Mesendoderm (in vitro differentiated cells): Measurements from ENCODE around the gene MXI1.
A peak's percentile ranks its signal among the peaks of the same experiment; 100 is the strongest.

Source experiments
- DNase-seq: peaks from one replicate; pipeline ENCODE4 v3.0.0; 2013
- H2AK5ac ChIP-seq: 2 replicates; pipeline ENCODE4 v1.6.1; 2013; ENCODE audit warnings: low read length, inconsistent platforms
- H2BK120ac ChIP-seq: 2 replicates; pipeline ENCODE4 v1.6.1; 2013; ENCODE audit warnings: low read depth, mild to moderate bottlenecking, low read length, moderate library complexity, mixed read lengths
- H2BK15ac ChIP-seq: replicated peaks from 2 replicates; pipeline ENCODE4 v1.6.1; 2013; ENCODE audit warnings: low read depth, mild to moderate bottlenecking, moderate library complexity
- H2BK5ac ChIP-seq: 2 replicates; pipeline ENCODE4 v1.6.1; 2013; ENCODE audit warnings: low read length, inconsistent platforms
- H3K18ac ChIP-seq: 2 replicates; pipeline ENCODE4 v1.6.1; 2013; ENCODE audit warnings: mild to moderate bottlenecking, low read length, mixed read lengths
- H3K23ac ChIP-seq: one replicate; pipeline ENCODE4 v1.6.1; 2013; ENCODE audit warnings: low read length
- H3K27ac ChIP-seq: 2 replicates; pipeline ENCODE4 v1.5.1; 2013; ENCODE audit warnings: low read depth, mild to moderate bottlenecking, inconsistent platforms, low read length, moderate library complexity
- H3K27me3 ChIP-seq: 2 replicates; pipeline ENCODE4 v1.6.1; 2013; ENCODE audit warnings: low read length, control low read depth, mild to moderate bottlenecking, inconsistent platforms; ENCODE audit not compliant: insufficient read depth, poor library complexity
- H3K36me3 ChIP-seq: 2 replicates; pipeline ENCODE4 v1.6.1; 2013; ENCODE audit warnings: low read length, inconsistent platforms; ENCODE audit not compliant: control insufficient read depth, insufficient read depth
- H3K4ac ChIP-seq: one replicate; pipeline ENCODE4 v1.6.1; 2013; ENCODE audit warnings: low read depth, mild to moderate bottlenecking, low read length, moderate library complexity
- H3K4me1 ChIP-seq: 2 replicates; pipeline ENCODE4 v1.6.1; 2013; ENCODE audit warnings: low read depth, low read length, inconsistent platforms; ENCODE audit not compliant: control insufficient read depth
- H3K4me2 ChIP-seq: 2 replicates; pipeline ENCODE4 v1.6.1; 2013; ENCODE audit warnings: low read length
- H3K4me3 ChIP-seq: 2 replicates; pipeline ENCODE4 v1.5.1; 2013; ENCODE audit warnings: mild to moderate bottlenecking, low read length
- H3K56ac ChIP-seq: one replicate; pipeline ENCODE4 v1.6.1; 2013; ENCODE audit warnings: low read length
- H3K79me1 ChIP-seq: 2 replicates; pipeline ENCODE4 v1.6.1; 2013; ENCODE audit warnings: low read length, inconsistent platforms
- H3K79me2 ChIP-seq: 2 replicates; pipeline ENCODE4 v1.6.1; 2013; ENCODE audit warnings: mild to moderate bottlenecking, low read length; ENCODE audit not compliant: control insufficient read depth, insufficient read depth
- H3K9ac ChIP-seq: 2 replicates; pipeline ENCODE4 v1.6.1; 2013; ENCODE audit warnings: low read length, inconsistent platforms
- H4K5ac ChIP-seq: one replicate; pipeline ENCODE4 v1.6.1; 2013; ENCODE audit warnings: low read length
- H4K8ac ChIP-seq: one replicate; pipeline ENCODE4 v1.6.1; 2013; ENCODE audit warnings: low read depth, mild to moderate bottlenecking, control low read depth, low read length, moderate library complexity
- whole genome bisulfite sequencing: extraction: QIAGEN DNeasy Blood & Tissue Kit; methylation state at CpG from one replicate; pipeline ENCODE4 v1.1.7; 2013; ENCODE audit warnings: low lambda C conversion rate, missing lambda C conversion rate; ENCODE audit not compliant: insufficient coverage; ENCODE audit errors: extremely low coverage; 5-methylcytosine and 5-hydroxymethylcytosine counted together

MXI1 gene

GRCh38 chr10:110169586-110169985 is 37.8 kb upstream of the MXI1 start:
- Histone ChIP-seq H3K23ac (no peak overlapping the region), H3K18ac (no peak overlapping the region), H3K9ac (no peak overlapping the region), H4K5ac (no peak overlapping the region), H2BK15ac (no peak overlapping the region), H2BK120ac (no peak overlapping the region), H3K36me3 (no peaks in the 10 kb centered on the region), H3K4me2 (no peak overlapping the region), H3K56ac (no peak overlapping the region), H3K79me2 (no peaks in the 10 kb centered on the region), H3K79me1 (no peaks in the 10 kb centered on the region), H3K27me3 (peaks cover 18% of the 10 kb centered on the region), H3K27ac (no peak overlapping the region), H2AK5ac (no peak overlapping the region), H3K4me3 (no peak overlapping the region), H4K8ac (no peak overlapping the region), H3K4me1 (peaks cover 13% of the 10 kb centered on the region), H2BK5ac (no peak overlapping the region), H3K4ac (no peak overlapping the region)
- DNase-seq, result no peak
- no CpG with 5 or more reads among the region's 1 CpG for WGBS

GRCh38 chr10:110170142-110170971 is 37.0 kb upstream of the MXI1 start:
- Histone ChIP-seq H4K5ac (no peak overlapping the region), H4K8ac (no peak overlapping the region), H3K4me2 (no peak overlapping the region), H3K23ac (no peak overlapping the region), H3K27me3 (peaks cover 18% of the 10 kb centered on the region), H2AK5ac (no peak overlapping the region), H3K4me3 (no peak overlapping the region), H3K79me1 (no peaks in the 10 kb centered on the region), H3K4me1 (peaks cover 13% of the 10 kb centered on the region), H3K9ac (no peak overlapping the region), H3K79me2 (no peaks in the 10 kb centered on the region), H3K36me3 (no peaks in the 10 kb centered on the region), H3K27ac (no peak overlapping the region), H3K56ac (no peak overlapping the region), H2BK5ac (no peak overlapping the region), H3K18ac (peak overlapping the region; percentile 3), H3K4ac (peak overlapping the region; percentile 46), H2BK15ac (no peak overlapping the region), H2BK120ac (no peak overlapping the region)
- DNase-seq, result peak; percentile 58
- no CpG with 5 or more reads among the region's 13 CpGs for WGBS

- no peaks in the 10 kb centered on the region for H3K79me2 ChIP-seq
- H4K5ac ChIP-seq, result no peak overlapping the region
- no peak overlapping the region for H2BK15ac ChIP-seq
- no CpG with 5 or more reads among the region's 6 CpGs for WGBS
- H2BK5ac ChIP-seq, result no peak overlapping the region
- no peak overlapping the region for H2BK120ac ChIP-seq
- H3K9ac ChIP-seq, result no peak overlapping the region
- H3K27me3 ChIP-seq, result peaks cover 18% of the 10 kb centered on the region
- H3K36me3 ChIP-seq, result no peaks in the 10 kb centered on the region
- no peak overlapping the region for H3K27ac ChIP-seq
- peak; percentile 55 for DNase-seq
- no peak overlapping the region for H4K8ac ChIP-seq
- no peak overlapping the region for H3K56ac ChIP-seq
- H3K4me3 ChIP-seq, result no peak overlapping the region
- H2AK5ac ChIP-seq, result no peak overlapping the region
- no peak overlapping the region for H3K23ac ChIP-seq
- H3K4me1 ChIP-seq, result peaks cover 13% of the 10 kb centered on the region
- no peak overlapping the region for H3K18ac ChIP-seq
- H3K4me2 ChIP-seq, result no peak overlapping the region
- H3K4ac ChIP-seq, result no peak overlapping the region
- no peaks in the 10 kb centered on the region for H3K79me1 ChIP-seq
Observed at GRCh38 chr10:110171032-110171431, 36.4 kb upstream of the MXI1 start.

- Histone ChIP-seq H3K79me2 (no peaks in the 10 kb centered on the region), H3K4me2 (no peak overlapping the region), H4K5ac (no peak overlapping the region), H3K27me3 (peaks cover 14% of the 10 kb centered on the region), H3K9ac (no peak overlapping the region), H3K4ac (no peak overlapping the region), H3K56ac (no peak overlapping the region), H2BK120ac (no peak overlapping the region), H3K36me3 (no peaks in the 10 kb centered on the region), H2AK5ac (no peak overlapping the region), H3K27ac (no peak overlapping the region), H3K79me1 (no peaks in the 10 kb centered on the region), H3K4me3 (no peak overlapping the region), H4K8ac (no peak overlapping the region), H3K23ac (no peak overlapping the region), H2BK15ac (no peak overlapping the region), H3K4me1 (peaks cover 13% of the 10 kb centered on the region), H3K18ac (no peak overlapping the region), H2BK5ac (no peak overlapping the region)
- no peak for DNase-seq
- WGBS, result no CpG with 5 or more reads among the region's 5 CpGs
Observed at GRCh38 chr10:110172155-110172554, 35.2 kb upstream of the MXI1 start.

- Histone ChIP-seq H3K4me2 (no peak overlapping the region), H3K9ac (no peak overlapping the region), H4K8ac (no peak overlapping the region), H3K79me1 (no peaks in the 10 kb centered on the region), H3K23ac (no peak overlapping the region), H3K4me3 (no peak overlapping the region), H3K4ac (no peak overlapping the region), H3K56ac (no peak overlapping the region), H2BK5ac (no peak overlapping the region), H3K18ac (no peak overlapping the region), H3K79me2 (no peaks in the 10 kb centered on the region), H4K5ac (no peak overlapping the region), H2BK15ac (no peak overlapping the region), H3K27ac (no peak overlapping the region), H3K36me3 (no peaks in the 10 kb centered on the region), H2AK5ac (no peak overlapping the region), H3K4me1 (peaks cover 2% of the 10 kb centered on the region), H3K27me3 (peaks cover 11% of the 10 kb centered on the region), H2BK120ac (no peak overlapping the region)
- no peak for DNase-seq
Observed at GRCh38 chr10:110174201-110174600, 33.2 kb upstream of the MXI1 start.

- no CpG with 5 or more reads among the region's 5 CpGs for WGBS
Observed at GRCh38 chr10:110174816-110175215, 32.6 kb upstream of the MXI1 start.

More at GRCh38 chr10:110174816-110175215, 32.6 kb upstream of the MXI1 start:
- no peak overlapping the region for H2BK5ac ChIP-seq
- no peak overlapping the region for H2AK5ac ChIP-seq
- no peak overlapping the region for H2BK15ac ChIP-seq
- no peak overlapping the region for H3K18ac ChIP-seq
- no peak overlapping the region for H3K23ac ChIP-seq
- no peak overlapping the region for H3K9ac ChIP-seq
- H2BK120ac ChIP-seq, result no peak overlapping the region
- H3K79me2 ChIP-seq, result no peaks in the 10 kb centered on the region
- H4K8ac ChIP-seq, result no peak overlapping the region
- H3K4ac ChIP-seq, result no peak overlapping the region
- H3K4me2 ChIP-seq, result no peak overlapping the region
- H3K4me3 ChIP-seq, result no peak overlapping the region
- no peak overlapping the region for H4K5ac ChIP-seq
- no peaks in the 10 kb centered on the region for H3K4me1 ChIP-seq
- no peak for DNase-seq
- no peaks in the 10 kb centered on the region for H3K36me3 ChIP-seq
- H3K27me3 ChIP-seq, result peaks cover 5% of the 10 kb centered on the region
- H3K27ac ChIP-seq, result no peak overlapping the region
- no peaks in the 10 kb centered on the region for H3K79me1 ChIP-seq
- no peak overlapping the region for H3K56ac ChIP-seq
